SK-N-SH (cell line): Measurements from ENCODE around the gene PDE2A. TPM values are rescaled to one million over a fixed set of nuclear protein-coding genes. Genes with fewer than 3 reads are reported as not detected.
A peak's percentile ranks its signal among the peaks of the same experiment; 100 is the strongest.

ENCODE experiments used
- CTCF ChIA-PET: fragments of 300-600, 350-600 bp; formaldehyde crosslinking; extraction: SDS; loops from one replicate; lab custom pipeline; 2021; lab: Yijun Ruan, JAX
- POLR2A ChIA-PET: fragments of 350-600 bp; sonication (Branson Sonifier 250); formaldehyde crosslinking; extraction: SDS; loops from one replicate; lab custom pipeline; 2020; ENCODE audit warnings: antibody characterized with exemption, inconsistent platforms; lab: Yijun Ruan, JAX
- DNase-seq: peaks from one replicate; pipeline ENCODE4 v3.0.0; 2012
- H2AFZ ChIP-seq: fragments of 200-600 bp; sonication (generic); 2 replicates; pipeline ENCODE4 v1.8.1; 2016; ENCODE audit warnings: antibody characterized with exemption, mild to moderate bottlenecking, low read depth
- H3F3A ChIP-seq: fragments of 200-600 bp; sonication (generic); replicated peaks from 2 replicates; pipeline ENCODE3; 2016; ENCODE audit warnings: antibody characterized with exemption, mild to moderate bottlenecking; ENCODE audit not compliant: insufficient read depth
- H3K27ac ChIP-seq, 2 experiments: fragments of 200-500 bp in 1 of 2; fragments of 200-600 bp in 1 of 2; sonication (Bioruptor generic) in 1 of 2; sonication (generic), shearing (Covaris generic) in 1 of 2; 2 replicates each; pipeline versions ENCODE4 v1.5.1 to v1.6.1; 2014 to 2016; ENCODE audit warnings: low read depth in 2 of 2, inconsistent platforms in 1 of 2, low read length in 1 of 2, mild to moderate bottlenecking in 1 of 2, mixed read lengths in 1 of 2
- H3K27me3 ChIP-seq: fragments of 200-600 bp; sonication (generic), shearing (Covaris generic); 2 replicates; pipeline ENCODE4 v1.6.1; 2016; ENCODE audit warnings: mixed run types; ENCODE audit not compliant: insufficient read depth
- H3K36me3 ChIP-seq, 2 experiments: fragments of 200-500 bp in 1 of 2; fragments of 200-600 bp in 1 of 2; sonication (Bioruptor generic) in 1 of 2; sonication (generic) in 1 of 2; replicated peaks in 1 of 2; 2 replicates each; pipeline versions ENCODE3 to v1.5.1; 2014 to 2016; ENCODE audit warnings: low read length in 1 of 2, mild to moderate bottlenecking in 1 of 2; ENCODE audit not compliant: insufficient read depth in 2 of 2, control insufficient read depth in 1 of 2
- H3K4me1 ChIP-seq, 2 experiments: fragments of 200-500 bp in 1 of 2; fragments of 200-600 bp in 1 of 2; sonication (Bioruptor generic) in 1 of 2; sonication (generic), shearing (Covaris generic) in 1 of 2; 2 replicates each; pipeline versions ENCODE4 v1.5.1 to v1.6.1; 2014 to 2016; ENCODE audit warnings: low read depth in 1 of 2, low read length in 1 of 2, mixed run types in 1 of 2; ENCODE audit not compliant: insufficient read depth in 2 of 2, control insufficient read depth in 1 of 2
- H3K4me2 ChIP-seq: fragments of 200-600 bp; sonication (generic), shearing (Covaris generic); 2 replicates; pipeline ENCODE4 v1.6.1; 2017; ENCODE audit warnings: mixed run types
- H3K4me3 ChIP-seq, 2 experiments: fragments of 200-500 bp in 1 of 2; fragments of 200-600 bp in 1 of 2; sonication (Bioruptor generic) in 1 of 2; sonication (generic), shearing (Covaris generic) in 1 of 2; 2 replicates each; pipeline versions ENCODE4 v1.5.1 to v1.8.1; 2014 to 2016; ENCODE audit warnings: low read depth in 2 of 2, inconsistent platforms in 1 of 2, low read length in 1 of 2, mild to moderate bottlenecking in 1 of 2, mixed read lengths in 1 of 2, moderate library complexity in 1 of 2
- H3K79me2 ChIP-seq: fragments of 200-600 bp; sonication (generic); 2 replicates; pipeline ENCODE4 v1.8.1; 2017; ENCODE audit warnings: mild to moderate bottlenecking; ENCODE audit not compliant: insufficient read depth
- H3K9ac ChIP-seq: fragments of 200-600 bp; sonication (generic); 2 replicates; pipeline ENCODE4 v1.6.1; 2017; ENCODE audit warnings: mixed run types
- H3K9me2 ChIP-seq: fragments of 200-600 bp; sonication (generic); 2 replicates; pipeline ENCODE4 v1.6.1; 2017; ENCODE audit warnings: mixed run types
- H3K9me3 ChIP-seq: fragments of 200-600 bp; sonication (generic); 2 replicates; pipeline ENCODE4 v1.6.1; 2017; ENCODE audit warnings: mixed run types, mild to moderate bottlenecking, moderate library complexity
- H4K20me1 ChIP-seq: fragments of 200-600 bp; sonication (generic); 2 replicates; pipeline ENCODE4 v1.6.1; 2017; ENCODE audit warnings: mild to moderate bottlenecking, mixed run types; ENCODE audit not compliant: insufficient read depth
- CHD2 ChIP-seq: fragments of 150-350 bp; IDR thresholded peaks from 2 replicates; pipeline ENCODE4 v1.6.1; 2018; ENCODE audit warnings: low read length; ENCODE audit not compliant: partially characterized antibody
- CTCF ChIP-seq: fragments of 200-600 bp; sonication (generic); IDR thresholded peaks from 2 replicates; pipeline ENCODE4 v1.6.1; 2017; ENCODE audit warnings: antibody characterized with exemption, mild to moderate bottlenecking, moderate library complexity
- ELF1 ChIP-seq: IDR thresholded peaks from 2 replicates; pipeline ENCODE4 v1.4.0; 2012
- EZH2phosphoT487 ChIP-seq: fragments of 200-600 bp; sonication (generic); IDR thresholded peaks from 2 replicates; pipeline ENCODE4 v1.6.1; 2017; ENCODE audit warnings: low read depth, mixed run types, mild to moderate bottlenecking, antibody characterized with exemption, moderate library complexity, borderline replicate concordance
- FOSL2 ChIP-seq: IDR thresholded peaks from 2 replicates; pipeline ENCODE4 v1.4.0; 2012; ENCODE audit warnings: low read depth, mild to moderate bottlenecking, moderate library complexity, borderline replicate concordance
- FOXJ3 ChIP-seq: sonication (generic); formaldehyde crosslinking; IDR thresholded peaks from 2 replicates; pipeline ENCODE4 v1.5.1; 2020; ENCODE audit warnings: mild to moderate bottlenecking, missing genetic modification reagents
- GABPA ChIP-seq: IDR thresholded peaks from 2 replicates; pipeline ENCODE4 v1.4.0; 2012; ENCODE audit warnings: low read depth, mild to moderate bottlenecking
- JUND ChIP-seq: IDR thresholded peaks from 2 replicates; pipeline ENCODE4 v1.4.0; 2012
- MEF2A ChIP-seq: IDR thresholded peaks from 2 replicates; pipeline ENCODE4 v1.4.0; 2012; ENCODE audit warnings: low read depth, borderline replicate concordance
- MXI1 ChIP-seq: IDR thresholded peaks from 2 replicates; pipeline ENCODE4 v1.6.1; 2012; ENCODE audit warnings: mild to moderate bottlenecking, low read depth, low read length, improper control_type of control experiment
- NRF1 ChIP-seq: IDR thresholded peaks from 2 replicates; pipeline ENCODE4 v1.6.1; 2012; ENCODE audit warnings: low read depth, mild to moderate bottlenecking, low read length
- RCOR1 ChIP-seq: fragments of 150-350 bp; IDR thresholded peaks from 2 replicates; pipeline ENCODE4 v1.6.1; 2017; ENCODE audit warnings: antibody characterized with exemption, low read length
- REST ChIP-seq: IDR thresholded peaks from 2 replicates; pipeline ENCODE4 v1.6.1; 2012; ENCODE audit warnings: mild to moderate bottlenecking, low read depth, low read length, moderate library complexity
- SIN3A ChIP-seq: IDR thresholded peaks from 2 replicates; pipeline ENCODE4 v1.6.1; 2012; ENCODE audit warnings: low read depth, mild to moderate bottlenecking, low read length, moderate library complexity, borderline replicate concordance
- SMC3 ChIP-seq: IDR thresholded peaks from 2 replicates; pipeline ENCODE4 v1.6.1; 2012; ENCODE audit warnings: low read depth, low read length, improper control_type of control experiment
- TAF1 ChIP-seq: IDR thresholded peaks from 2 replicates; pipeline ENCODE4 v1.6.1; 2012; ENCODE audit warnings: low read depth, mild to moderate bottlenecking, low read length, moderate library complexity, borderline replicate concordance
- TCF12 ChIP-seq: IDR thresholded peaks from 2 replicates; pipeline ENCODE4 v1.4.0; 2012
- TEAD4 ChIP-seq: IDR thresholded peaks from 2 replicates; pipeline ENCODE4 v1.4.0; 2012; ENCODE audit warnings: mild to moderate bottlenecking, borderline replicate concordance; ENCODE audit not compliant: insufficient read depth
- WGBS: methylation state at CpG from one replicate; pipeline ENCODE4 v1.1.6; 2017; ENCODE audit warnings: low lambda C conversion rate; 5-methylcytosine and 5-hydroxymethylcytosine counted together
- polyA plus RNA-seq, 3 experiments: library from polyadenylated mRNA; depleted of rRNA; stranded (reverse); fragments of >200 nt; gene quantifications; 2 replicates each; pipeline ENCODE4 v1.2.3, GENCODE V29; 2012

The PDE2A gene
- polyA plus RNA-seq, 1 of the 3 experiments (the other 2 are of a cell fraction): 0.43 TPM

GRCh38 chr11:72686639-72687220 lies 12.5 kb upstream of the PDE2A start:
- H3K9ac ChIP-seq: no peak overlapping the region
- no peak for DNase-seq
- 95% methylated on average over 8 of the region's 8 CpGs for WGBS
- POLR2A ChIA-PET: no interaction called here
- peaks cover 16% of the 10 kb centered on the region for H4K20me1 ChIP-seq
- no peaks in the 10 kb centered on the region for H3K9me3 ChIP-seq
- no peak overlapping the region for H3K4me2 ChIP-seq
- H3K4me1 ChIP-seq: peaks cover 0 to 20% of the 10 kb centered on the region in 2 experiments; a peak in 1 of 4 replicates
- peaks cover 0 to 42% of the 10 kb centered on the region in 2 experiments for H3K36me3 ChIP-seq
- peak overlapping the region in 1 of 2 experiments; percentile 51; a peak in 1 of 4 replicates for H3K27ac ChIP-seq
- no peaks in the 10 kb centered on the region for H3K27me3 ChIP-seq
- H2AFZ ChIP-seq: no peak overlapping the region
- CTCF ChIA-PET: interaction anchor here (1.8 to 12.2 kb wide), 7 partner anchors 12 to 112 kb away, joined by 4 to 207 read pairs (median 41); partner anchors contain the start of gene PDE2A
- no peaks in the 10 kb centered on the region for H3K9me2 ChIP-seq
- no peak overlapping the region for H3K4me3 ChIP-seq
- no peaks in the 10 kb centered on the region for H3K79me2 ChIP-seq
- H3F3A ChIP-seq: no peaks in the 10 kb centered on the region
- TF ChIP-seq MEF2A (no peak), TAF1 (no peak), FOSL2 (no peak), EZH2phosphoT487 (no peak), SMC3 (no peak), CTCF (no peak), RCOR1 (no peak), CHD2 (no peak), JUND (no peak), MXI1 (no peak), SIN3A (no peak), TCF12 (no peak), TEAD4 (no peak), FOXJ3 (CRISPR knock-in tag) (no peak), GABPA (no peak), ELF1 (no peak), REST (no peak), NRF1 (no peak)
